GM12875 (cell line): ENCODE measurements around the gene TMPRSS15.

Experiments used
- H3K4me3 ChIP-seq: one replicate; pipeline ENCODE4 v1.5.1; 2011; ENCODE audit warnings: low read depth, low read length, control low read depth
- CTCF ChIP-seq: IDR thresholded peaks from 2 replicates; pipeline ENCODE4 v1.5.1; 2011; ENCODE audit warnings: low read depth, mild to moderate bottlenecking, control low read depth, inconsistent platforms, low read length, moderate library complexity, borderline replicate concordance; ENCODE audit not compliant: insufficient read depth

Gene TMPRSS15

GRCh38 chr21:18403735-18404450 lies at the start of gene TMPRSS15:
Gene TMPRSS15 (minus strand): TSS chr21:18403785. CDS start chr21:18403622, 163 bp downstream.
- no peak for TF ChIP-seq CTCF
- H3K4me3 ChIP-seq, result no peak within 1 kb of the TSS

GRCh38 chr21:18451670-18452069 lies 48.1 kb upstream of the TMPRSS15 start:
- TF ChIP-seq CTCF, result no peak
- no peak overlapping the region for H3K4me3 ChIP-seq

- H3K4me3 ChIP-seq, result no peak overlapping the region
- TF ChIP-seq CTCF, result no peak
Observed at GRCh38 chr21:18449605-18450550, 46.3 kb upstream of the TMPRSS15 start.

GRCh38 chr21:18443701-18444100 lies 40.1 kb upstream of the TMPRSS15 start:
- no peak for TF ChIP-seq CTCF
- H3K4me3 ChIP-seq, result no peak overlapping the region

- H3K4me3 ChIP-seq, result no peak overlapping the region
- TF ChIP-seq CTCF, result no peak
Observed at GRCh38 chr21:18443085-18443484, 39.5 kb upstream of the TMPRSS15 start.

DNA sequence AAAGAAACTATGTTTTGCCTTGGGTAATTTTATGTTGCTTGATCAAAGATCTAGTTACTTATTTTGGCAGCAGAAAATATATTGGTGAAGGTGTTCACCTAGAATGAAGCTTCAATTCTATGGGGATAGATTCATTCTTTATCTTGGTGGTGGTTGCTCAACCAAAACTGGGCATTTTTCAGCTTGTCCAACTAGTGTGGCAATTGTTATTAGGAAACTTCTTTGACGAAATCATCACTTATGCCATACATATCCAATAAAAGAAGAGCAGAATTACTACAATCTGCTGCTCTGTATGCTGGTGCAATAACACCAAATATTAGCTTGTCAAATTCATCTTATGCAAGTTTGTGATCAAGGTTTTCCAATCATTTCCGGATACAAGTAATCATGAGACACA lies 26.8 kb upstream of the TMPRSS15 start:
- no peak for TF ChIP-seq CTCF
- H3K4me3 ChIP-seq, result no peak overlapping the region
